GM12878 (cell line): Measurements from ENCODE around the gene DNAJA1.
A peak's percentile ranks its signal among the peaks of the same experiment; 100 is the strongest.

Experiments
- BCL11A ChIP-seq: IDR thresholded peaks from 2 replicates; pipeline ENCODE4 v1.6.1; 2011; ENCODE audit warnings: low read depth, low read length
- CTCF ChIP-seq, 3 experiments: IDR thresholded peaks in 2 of 3; conservative IDR thresholded peaks in 1 of 3; 2 replicates each; pipeline ENCODE4 v1.5.1; 2011; ENCODE audit warnings: low read depth in 3 of 3, low read length in 3 of 3, mild to moderate bottlenecking in 3 of 3, control low read depth in 2 of 3, moderate library complexity in 2 of 3, inconsistent platforms in 1 of 3, mixed read lengths in 1 of 3; ENCODE audit not compliant: control insufficient read depth in 2 of 3, insufficient read depth in 1 of 3; ENCODE audit errors: extremely low read depth in 1 of 3
- ELK1 ChIP-seq: IDR thresholded peaks from 2 replicates; pipeline ENCODE4 v1.6.1; 2012; ENCODE audit warnings: low read depth, low read length, improper control_type of control experiment
- EZH2 ChIP-seq: IDR thresholded peaks from 2 replicates; pipeline ENCODE4 v1.6.1; 2012; ENCODE audit warnings: low read depth, mild to moderate bottlenecking, control low read depth, inconsistent platforms, low read length, borderline replicate concordance; ENCODE audit not compliant: control insufficient read depth
- REST ChIP-seq: IDR thresholded peaks from 2 replicates; pipeline ENCODE4 v1.6.1; 2012; ENCODE audit warnings: mild to moderate bottlenecking, low read depth, low read length

- no peak for TF ChIP-seq BCL11A
- peak in 1 of 3 experiments; percentile 43; a peak in 1 of 6 replicates for TF ChIP-seq CTCF (IDR thresholded peaks at IDR 0.05 in 2 of 3, conservative IDR thresholded peaks at IDR 0.05 in 1 of 3; ENCODE audit: control insufficient read depth in 2 of 3, extremely low read depth in 1 of 3, insufficient read depth in 1 of 3, low read depth in 3 of 3, low read length in 3 of 3)
- no peak for TF ChIP-seq REST
- no peak for TF ChIP-seq EZH2
- TF ChIP-seq ELK1, result no peak
Observed at GRCh38 chr9:33044677-33045282, 19.7 kb downstream of the DNAJA1 start.
